Measurements from ENCODE around the gene LYG2.
"Not testable (repeated sequence)": the region's sequence is repeated elsewhere in the genome, so short reads cannot be mapped to it uniquely, and the experiment has no call there.

LYG2 gene

GRCh38 chr2:99255491-99256318 lies at the start of gene LYG2:
LYG2 (minus strand) TSS chr2:99255666; CDS start chr2:99254260, 1,406 bp downstream.
- no peak for DNase-seq (ENCODE audit: low read depth in 2 of 2)

DNA sequence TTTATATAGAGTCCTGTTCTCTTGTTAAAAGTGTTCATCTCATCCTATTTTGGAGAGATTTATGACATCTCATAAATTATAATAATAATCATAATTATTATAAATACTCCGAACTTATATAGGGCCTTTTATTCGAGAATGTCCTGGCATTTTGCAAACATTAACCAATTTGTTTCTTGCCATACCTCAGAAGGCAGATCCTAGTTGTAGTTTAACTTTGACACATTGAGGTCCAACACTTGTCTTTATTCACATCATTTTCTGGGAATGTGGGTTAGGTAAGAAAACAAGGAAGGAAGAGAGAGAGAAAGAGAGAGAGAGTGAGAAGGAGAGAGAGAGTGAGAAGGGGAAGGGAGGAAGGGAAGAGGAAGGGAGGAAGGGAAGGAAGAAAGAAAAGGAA lies 45.6 kb upstream of the LYG2 start, which contains the start of gene LYG1:
Gene LYG1 (minus strand): TSS at position 101 of the 400 bp plus-strand sequence. CDS start 5,527 bp downstream, outside the sequence.
- not testable (repeated sequence) for DNase-seq (ENCODE audit: low read depth in 2 of 2)

GRCh38 chr2:99299580-99299979 lies 44.1 kb upstream of the LYG2 start:
- no peak for DNase-seq (ENCODE audit: low read depth in 2 of 2)

DNA sequence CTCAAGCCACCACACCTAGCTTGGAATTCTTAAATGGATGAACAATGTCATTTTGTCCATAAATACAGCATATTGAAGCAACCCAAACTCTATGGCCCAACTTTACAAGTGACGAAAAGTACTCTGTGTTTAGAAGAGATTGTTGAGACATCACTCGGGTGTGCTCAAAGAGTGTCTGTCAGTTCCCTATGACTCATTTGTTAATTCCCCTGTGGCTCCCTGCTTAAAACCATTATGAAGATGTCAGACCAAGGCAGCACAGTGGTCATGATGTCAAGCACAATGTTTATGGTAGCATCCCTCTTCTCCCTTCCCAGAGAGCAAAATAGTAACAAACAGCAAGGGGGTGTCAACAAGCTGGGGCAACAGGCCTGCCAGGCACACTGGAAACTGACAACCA lies 42.5 kb upstream of the LYG2 start:
- no peak for DNase-seq (ENCODE audit: low read depth in 2 of 2)

- no peak for DNase-seq (ENCODE audit: low read depth in 2 of 2)
Measured at GRCh38 chr2:99285526-99285925, 30.1 kb upstream of the LYG2 start.

DNA sequence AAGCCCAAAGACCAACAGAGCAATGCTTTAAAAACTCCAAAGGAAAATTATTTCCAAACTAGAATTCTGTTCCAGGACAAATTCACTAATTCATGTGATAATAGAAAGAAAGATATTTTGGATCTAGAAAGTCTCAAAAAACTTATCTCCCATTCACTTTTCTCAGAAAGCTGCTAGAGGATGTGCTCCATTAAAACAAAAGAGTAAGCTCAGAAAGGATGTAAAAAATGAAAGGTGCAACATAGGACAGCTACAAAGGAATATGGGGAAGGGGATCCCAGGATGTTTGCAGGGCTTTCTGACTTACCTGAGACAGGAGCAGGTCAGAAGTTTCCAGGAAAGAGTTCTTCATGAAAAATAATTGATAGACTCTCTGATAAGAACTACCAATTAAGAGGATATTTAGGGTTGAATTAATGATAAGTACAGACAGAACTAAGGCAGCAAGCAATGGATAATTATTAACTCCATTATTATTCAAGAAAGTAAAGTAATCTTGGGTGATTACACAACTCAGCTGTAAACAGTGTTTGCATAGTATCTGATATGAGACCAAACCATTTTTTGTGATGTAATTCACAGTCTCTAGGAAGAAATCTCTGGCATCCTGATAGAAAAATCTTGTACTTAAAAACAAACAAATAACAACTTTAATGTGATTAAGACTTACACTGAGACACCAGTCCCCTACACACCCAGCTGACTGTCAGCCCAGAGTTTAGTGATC lies 24.7 kb upstream of the LYG2 start:
- DNase-seq (ENCODE audit: low read depth in 2 of 2): no peak

DNA sequence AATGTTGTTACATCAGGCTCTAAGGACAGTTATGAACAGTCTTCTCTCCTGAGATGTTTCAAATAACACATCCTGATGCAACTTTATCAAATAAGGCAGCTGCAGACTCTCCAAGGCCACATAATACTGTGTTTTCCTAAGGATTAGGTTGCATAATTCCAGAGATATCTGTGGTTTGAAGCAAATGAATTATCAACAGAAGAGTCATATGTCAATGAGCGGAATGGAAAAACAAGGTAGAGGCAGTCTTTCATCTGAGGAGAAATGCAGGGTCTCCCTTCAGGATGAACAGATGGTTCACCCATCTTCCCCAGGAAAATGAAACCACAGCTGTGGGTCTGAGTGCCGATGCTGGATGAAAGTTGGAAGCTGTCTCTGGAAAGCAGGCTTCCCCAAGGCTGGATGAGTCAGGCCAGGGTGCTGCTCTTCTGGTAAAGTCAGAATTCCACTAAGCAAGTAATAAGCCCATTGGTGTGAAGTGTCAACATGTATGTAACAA lies 23.4 kb upstream of the LYG2 start:
- no peak for DNase-seq (ENCODE audit: low read depth in 2 of 2)

GRCh38 chr2:99278195-99278765 lies 22.8 kb upstream of the LYG2 start:
- DNase-seq (ENCODE audit: low read depth in 2 of 2): not testable (repeated sequence)

DNA sequence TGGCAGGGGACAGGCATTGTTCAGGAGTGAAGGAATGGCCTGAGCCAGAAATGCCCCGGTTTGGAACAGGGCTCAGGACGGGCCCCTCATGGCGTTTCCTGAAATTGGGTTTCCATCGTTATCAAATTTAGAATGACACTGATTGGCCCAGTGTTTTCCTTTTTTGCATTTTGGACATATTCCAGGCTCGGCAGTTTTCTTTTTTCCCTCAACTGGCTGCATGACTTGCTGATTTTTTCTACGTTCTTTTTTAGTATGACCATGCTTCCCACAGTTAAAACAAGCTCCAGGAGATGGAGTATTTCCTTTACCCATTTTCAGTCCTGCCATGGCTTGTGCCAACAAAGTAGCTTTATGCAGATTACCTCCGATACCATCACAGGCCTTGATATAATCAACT lies 20.4 kb upstream of the LYG2 start:
- DNase-seq (ENCODE audit: low read depth in 2 of 2): no peak

DNA sequence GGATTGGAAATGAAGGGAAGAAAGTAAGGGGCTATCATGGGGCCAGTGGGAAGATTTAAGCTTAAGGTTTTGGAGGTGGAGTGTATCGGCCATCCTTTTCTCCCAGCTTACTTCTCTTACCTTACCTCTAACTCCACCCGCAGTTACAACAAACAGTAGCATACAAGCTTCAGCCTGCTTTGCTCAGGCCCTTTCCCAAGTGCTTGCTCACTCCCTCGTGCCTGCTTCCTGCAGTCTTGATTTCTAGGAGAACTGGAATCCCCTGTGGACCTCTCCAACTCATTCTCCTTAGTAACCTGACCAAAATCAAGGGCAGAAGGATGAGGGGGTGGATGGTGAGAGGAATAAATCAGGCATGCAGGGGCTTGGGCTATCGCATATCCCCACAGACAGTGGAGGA lies 5.8 kb upstream of the LYG2 start:
- no peak for DNase-seq (ENCODE audit: low read depth in 2 of 2)

GRCh38 chr2:99260184-99260583 lies 4.7 kb upstream of the LYG2 start:
- DNase-seq (ENCODE audit: low read depth in 2 of 2): no peak

DNA sequence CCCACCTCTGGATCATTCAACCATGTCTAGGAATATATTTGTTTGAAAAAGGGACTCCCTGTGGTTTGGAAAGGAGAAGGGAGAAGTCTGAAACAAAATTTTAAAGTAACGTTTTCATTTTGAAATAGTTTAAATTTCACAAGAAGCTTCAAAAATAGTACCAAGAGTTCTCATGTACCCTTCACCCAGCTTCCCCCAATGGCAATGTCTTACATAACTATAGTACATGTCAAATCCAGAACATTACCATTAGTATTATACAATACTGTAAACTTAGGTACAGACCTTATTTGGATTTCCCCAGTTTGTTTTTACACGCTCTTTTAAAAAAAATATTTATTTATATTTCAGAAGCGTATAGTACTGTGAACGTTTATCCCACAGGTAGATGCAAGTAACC lies 4.0 kb upstream of the LYG2 start:
- DNase-seq (ENCODE audit: low read depth in 2 of 2): no peak

DNA sequence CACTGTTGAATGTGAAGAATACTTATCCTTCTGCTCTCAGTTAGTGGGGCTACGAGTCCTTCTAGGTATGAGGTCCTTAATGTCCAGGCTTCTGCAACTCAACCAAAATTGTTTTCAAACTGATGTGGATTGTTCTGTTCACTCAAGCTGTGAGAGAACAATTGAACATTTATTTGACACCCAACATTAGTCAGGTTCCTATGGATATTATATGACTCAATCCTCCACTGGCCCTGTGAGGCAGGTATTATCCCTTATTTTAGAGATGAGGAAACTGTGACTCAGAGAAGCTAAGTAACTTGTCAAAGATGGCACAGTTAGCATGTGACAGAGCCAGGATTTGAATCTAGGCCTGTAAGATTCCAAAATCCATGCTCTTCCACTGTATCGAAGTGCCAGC lies 1.2 kb upstream of the LYG2 start:
- DNase-seq (ENCODE audit: low read depth in 2 of 2): no peak

GRCh38 chr2:99249951-99250350 lies 5.5 kb downstream of the LYG2 start:
- no peak for DNase-seq (ENCODE audit: low read depth in 2 of 2)

DNA sequence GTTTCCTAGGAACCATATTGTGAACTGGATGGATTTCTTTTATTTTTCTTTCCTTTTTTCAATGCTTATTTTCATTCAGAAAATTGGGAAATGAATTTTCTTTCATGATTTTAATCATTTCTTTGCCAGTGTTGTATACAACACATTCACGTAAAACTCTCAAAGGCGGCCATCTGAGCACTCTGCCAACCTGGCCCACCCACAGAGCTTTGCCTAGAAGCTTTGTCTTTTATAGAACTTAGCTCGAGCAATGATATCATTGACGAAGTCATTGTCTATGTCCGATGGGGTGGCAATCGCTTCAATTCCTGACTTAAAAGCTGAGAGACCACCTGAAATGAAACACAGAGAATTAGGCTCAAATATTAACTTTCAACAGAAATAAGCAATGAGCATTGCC lies 13.3 kb downstream of the LYG2 start:
- DNase-seq (ENCODE audit: low read depth in 2 of 2): no peak

DNA sequence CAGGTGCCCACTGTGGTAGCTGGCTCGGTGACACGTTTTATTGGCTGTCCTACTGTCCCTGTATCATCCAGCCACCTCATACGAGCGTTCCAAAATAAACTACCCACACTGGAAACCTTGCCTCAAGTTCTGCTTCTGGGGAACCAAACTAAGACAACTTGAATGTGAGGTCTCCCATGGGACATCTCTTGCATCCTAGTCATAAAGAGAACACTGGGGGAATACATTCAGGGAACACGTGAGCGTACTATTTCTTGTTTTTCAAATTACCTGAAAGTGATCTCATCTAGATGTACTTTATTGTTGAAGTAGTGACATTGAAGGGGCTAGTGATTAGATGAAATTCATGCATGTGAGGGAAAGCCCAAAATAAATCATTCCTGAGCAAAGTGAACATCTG lies 15.0 kb downstream of the LYG2 start:
- DNase-seq (ENCODE audit: low read depth in 2 of 2): no peak

DNA sequence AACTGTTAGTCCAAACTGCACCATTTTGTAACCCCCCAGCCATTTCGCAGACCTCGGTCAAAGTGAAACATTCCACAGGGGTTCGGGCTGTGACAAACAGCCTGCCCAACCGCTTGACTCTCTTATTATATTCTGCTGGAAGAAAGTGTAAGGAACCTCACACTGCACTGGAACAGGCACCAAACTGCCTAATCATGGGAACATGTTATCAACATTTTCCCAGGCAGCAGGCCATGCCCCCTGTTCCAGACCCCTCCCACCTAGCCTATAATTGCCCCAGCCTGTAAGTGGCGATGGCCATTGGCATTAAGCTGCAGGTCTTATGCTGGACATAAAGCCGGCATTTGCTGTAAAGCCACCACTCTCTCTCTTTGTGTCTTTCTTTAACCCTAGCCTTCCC lies 16.9 kb downstream of the LYG2 start:
- DNase-seq (ENCODE audit: low read depth in 2 of 2): no peak

- not testable (repeated sequence) for DNase-seq (ENCODE audit: low read depth in 2 of 2)
Measured at GRCh38 chr2:99233177-99233576, 22.3 kb downstream of the LYG2 start.

DNA sequence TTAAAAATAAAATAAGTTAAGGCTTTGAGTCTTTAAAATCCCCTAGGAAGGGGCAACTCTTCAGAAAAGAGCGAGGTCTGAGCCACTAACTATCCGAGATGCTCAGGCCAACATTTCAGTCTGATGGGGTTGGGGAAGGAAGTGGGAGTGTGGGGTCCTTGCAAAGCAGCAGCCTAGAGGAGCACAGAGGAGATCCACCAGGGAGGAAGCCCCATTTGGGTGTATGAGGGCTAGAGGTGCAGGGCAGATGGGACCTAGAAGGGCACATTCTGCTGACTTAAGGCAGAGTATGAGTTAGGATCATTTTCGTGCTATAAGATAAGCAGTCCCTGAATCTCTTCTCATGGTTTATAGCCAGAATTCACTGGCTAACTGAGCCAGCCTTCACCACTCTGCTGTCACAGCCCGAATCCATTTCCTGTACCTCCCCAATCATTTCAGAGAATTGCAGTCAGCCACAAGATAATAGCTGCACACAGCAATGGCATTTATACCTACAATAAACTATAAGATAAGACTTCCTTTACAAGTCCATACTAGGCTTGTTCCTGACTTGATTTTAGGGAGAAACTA lies 37.5 kb downstream of the LYG2 start:
- no peak for DNase-seq (ENCODE audit: low read depth in 2 of 2)

- DNase-seq (ENCODE audit: low read depth in 2 of 2): no peak
Measured at GRCh38 chr2:99216096-99216495, 39.4 kb downstream of the LYG2 start.

- DNase-seq (ENCODE audit: low read depth in 2 of 2): no peak
Measured at GRCh38 chr2:99205491-99205890, 50.0 kb downstream of the LYG2 start.

Measured in stimulated activated CD8-positive, alpha-beta memory T cell treated with anti-CD3 and anti-CD28 coated beads, Interleukin-15, amount 100 ng/mL, for 4 hours (primary cell).